Pulmonary artery endothelial cell (primary cell): ENCODE results near the gene DYSF. TPM values are rescaled to one million over a fixed set of nuclear protein-coding genes. Genes with fewer than 3 reads are reported as not detected.

Source experiments
- DNase-seq: peaks from one replicate; pipeline ENCODE4 v3.0.0-alpha.2; 2011; ENCODE audit warnings: low read depth, low spot score
- total RNA-seq: library from RNA; depleted of rRNA; stranded (reverse); fragments of >200 nt; gene quantifications from 2 replicates; pipeline ENCODE4 v1.2.3, GENCODE V29; 2014

The DYSF gene
- total RNA-seq, 1 donor from 2014 or later = 82.1 TPM

DNA sequence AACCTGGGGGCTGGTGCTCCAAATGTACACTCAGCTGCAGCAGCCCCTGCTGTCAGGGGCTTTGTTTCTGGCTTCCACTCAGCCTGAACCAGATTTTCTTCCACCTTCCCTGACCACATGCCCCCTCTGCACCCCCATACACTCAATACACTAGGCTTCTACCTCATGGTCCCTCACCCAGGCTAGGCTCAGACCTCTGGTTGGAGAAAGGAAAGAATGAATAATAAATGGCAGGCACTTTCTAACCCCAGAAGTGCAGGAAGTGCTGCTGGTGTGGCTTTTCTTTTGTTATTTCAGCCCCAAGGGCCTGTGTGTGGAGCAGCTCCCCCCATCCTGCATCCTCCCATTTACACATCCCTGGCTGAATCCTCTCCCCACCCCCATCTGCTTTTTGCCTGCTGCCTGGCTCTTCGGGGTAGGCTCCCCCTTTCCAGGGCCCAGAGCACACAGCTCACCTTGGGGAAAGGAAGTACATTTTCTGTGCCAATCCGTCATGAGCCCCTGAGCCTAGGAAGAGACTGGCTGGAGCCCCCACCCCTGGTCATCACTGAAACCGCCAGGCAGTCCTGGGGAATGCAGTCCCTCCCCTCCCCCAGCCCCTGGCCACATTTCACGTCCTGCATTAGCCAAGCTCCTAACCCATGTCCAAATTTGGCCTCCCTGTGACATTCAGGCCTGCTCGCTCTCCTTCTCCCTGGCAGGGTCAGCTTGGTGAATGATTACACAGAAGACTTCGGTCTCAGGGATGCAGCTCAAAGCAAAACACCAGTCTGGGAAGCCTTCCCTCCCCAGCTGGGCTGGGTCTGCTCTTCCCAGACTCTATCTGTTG, 2.6 kb downstream of the DYSF start:
- no peak for DNase-seq

DNA sequence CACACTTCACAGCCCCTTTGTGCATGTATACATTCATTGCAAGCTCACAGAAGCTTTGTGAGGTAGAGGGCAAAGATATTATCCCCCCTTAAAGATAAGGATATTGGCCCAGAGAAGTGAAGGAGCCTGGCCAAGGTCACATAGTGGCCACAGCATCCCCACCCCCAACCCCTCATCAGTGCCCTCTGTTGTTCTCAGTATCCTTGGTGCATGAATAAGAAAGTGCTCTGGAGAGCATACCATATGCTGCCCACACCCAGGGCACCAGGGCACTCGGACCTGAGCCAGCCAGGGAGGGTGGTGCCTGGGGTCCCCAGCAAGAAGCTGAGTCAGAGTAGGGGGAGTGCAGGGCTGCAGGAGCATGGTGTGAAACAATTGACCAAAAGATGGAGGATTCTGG, 3.3 kb downstream of the DYSF start:
- DNase-seq = no peak

DNA sequence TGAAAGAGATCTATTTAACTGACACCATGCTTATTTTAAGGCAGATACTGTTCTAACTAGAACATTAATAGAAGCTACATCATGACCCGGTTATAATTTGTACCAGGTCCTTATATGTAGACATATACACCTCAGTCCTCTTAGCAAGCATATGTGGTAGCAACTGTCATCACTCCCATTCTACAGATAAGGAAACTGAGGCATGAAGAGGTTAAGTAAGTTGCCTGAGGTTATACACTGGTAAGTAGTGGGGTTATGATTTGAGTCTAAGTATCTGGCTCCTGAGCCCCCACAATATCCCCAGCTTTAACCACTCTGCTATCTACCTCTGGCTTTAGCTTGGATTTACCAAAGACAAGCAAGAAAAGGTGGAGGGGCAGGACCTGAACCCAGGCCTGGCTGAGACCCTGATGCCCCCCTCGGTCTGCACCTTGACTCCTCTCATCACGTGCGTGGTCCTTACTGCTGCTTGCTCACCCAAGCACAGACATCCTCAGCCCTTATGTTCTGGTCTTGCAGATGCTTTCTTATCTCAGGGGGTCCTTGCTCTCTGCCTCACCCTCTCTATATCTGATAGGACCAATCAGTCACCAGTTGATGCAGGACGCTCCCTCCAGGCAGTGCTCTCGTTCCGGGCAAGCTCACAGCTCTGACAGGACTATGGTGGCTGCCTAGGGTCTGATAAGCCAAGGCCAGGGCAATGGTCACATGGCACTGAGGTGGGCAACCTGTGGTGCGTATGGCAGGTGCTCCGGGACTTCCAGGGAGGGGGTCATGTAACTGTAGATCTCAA, 4.0 kb downstream of the DYSF start:
- no peak for DNase-seq

- DNase-seq = no peak
Observed at GRCh38 chr2:71457923-71458322, 4.6 kb downstream of the DYSF start.

DNA sequence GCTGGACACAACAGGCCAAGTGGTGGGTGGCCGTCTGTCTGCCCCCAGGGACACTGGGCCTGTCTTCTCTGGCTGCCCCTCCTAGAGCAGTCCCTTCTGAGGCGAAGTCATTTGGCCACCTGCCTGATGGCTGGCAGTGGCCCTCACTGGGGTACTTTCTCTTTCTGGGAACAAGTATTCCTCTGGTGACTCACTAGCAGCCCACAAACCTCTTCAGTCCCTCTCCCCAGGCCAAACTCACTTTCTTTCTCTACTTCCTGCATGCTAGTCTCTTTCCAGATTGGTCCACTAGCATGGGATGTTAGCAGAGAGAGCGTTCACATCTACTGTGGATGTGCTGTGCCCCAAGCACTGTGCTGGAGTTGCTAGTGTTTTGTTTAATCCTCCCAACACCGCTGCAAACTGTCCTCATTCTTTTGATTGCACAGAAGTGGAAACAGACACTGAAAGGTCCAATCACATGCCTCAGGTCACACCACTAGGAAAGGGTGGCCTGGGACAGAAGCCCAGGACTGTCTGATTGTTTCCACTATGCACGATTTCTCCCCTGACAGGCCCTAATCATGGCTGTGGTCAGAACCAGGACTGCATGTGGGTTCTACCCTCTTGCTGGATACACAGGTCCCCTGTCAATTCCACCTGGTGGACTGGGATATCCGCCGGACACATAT, 5.2 kb downstream of the DYSF start:
- no peak for DNase-seq

- no peak for DNase-seq
Observed at GRCh38 chr2:71459084-71459431, 5.7 kb downstream of the DYSF start.

DNA sequence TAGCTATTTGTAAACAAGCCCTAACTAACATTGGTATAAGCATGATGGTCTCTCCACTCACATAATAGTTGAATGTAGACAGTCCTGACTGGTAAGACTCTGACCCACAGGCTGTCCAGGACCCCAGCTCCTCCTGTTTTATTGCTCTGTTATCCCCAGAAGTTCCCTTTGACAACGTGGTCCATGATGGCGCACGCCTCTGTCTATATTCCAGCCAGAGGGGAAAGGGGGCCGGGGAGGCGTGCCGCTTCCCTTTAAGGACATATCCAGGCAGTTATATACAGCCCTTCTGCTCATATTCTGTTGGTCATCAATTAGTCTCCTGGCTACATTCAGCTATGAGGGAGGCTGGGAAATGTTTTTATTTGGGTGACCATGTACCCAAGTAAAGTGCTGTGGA, 6.7 kb downstream of the DYSF start:
- no peak for DNase-seq

DNA sequence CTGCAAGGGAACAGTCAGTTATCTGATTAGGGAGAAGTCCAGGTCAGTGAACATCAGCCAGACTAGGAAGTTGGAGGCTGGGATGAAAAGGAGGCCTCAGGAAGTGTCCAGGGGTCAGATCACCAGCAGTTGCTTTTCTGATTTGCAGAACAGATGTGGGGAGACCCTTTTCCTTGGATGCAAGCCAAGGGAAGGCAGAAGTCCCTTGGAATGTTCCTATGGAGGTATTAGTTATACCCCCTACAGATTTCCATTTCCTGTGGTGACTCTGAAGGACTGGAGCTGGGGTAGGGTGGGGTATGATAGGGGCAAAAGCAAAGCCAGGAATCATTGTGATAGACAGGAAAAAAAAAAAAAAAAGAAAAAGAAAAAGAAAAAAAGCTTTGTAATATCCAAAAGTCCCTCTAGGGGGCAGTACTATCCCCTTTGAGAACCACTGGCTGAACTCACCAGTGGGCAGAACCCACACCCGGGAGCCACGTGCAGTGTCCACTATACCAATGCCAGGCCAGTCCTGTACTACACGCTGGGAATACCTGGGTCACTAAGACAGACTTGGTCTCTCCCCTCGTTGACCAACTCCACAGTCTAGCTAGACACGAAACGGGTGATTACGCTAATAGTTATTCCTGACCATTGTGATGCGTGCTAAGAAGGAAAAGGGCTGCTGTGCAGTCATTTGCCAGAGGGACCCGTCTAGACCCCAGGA, 7.4 kb downstream of the DYSF start:
- DNase-seq = peak; percentile 60

DNA sequence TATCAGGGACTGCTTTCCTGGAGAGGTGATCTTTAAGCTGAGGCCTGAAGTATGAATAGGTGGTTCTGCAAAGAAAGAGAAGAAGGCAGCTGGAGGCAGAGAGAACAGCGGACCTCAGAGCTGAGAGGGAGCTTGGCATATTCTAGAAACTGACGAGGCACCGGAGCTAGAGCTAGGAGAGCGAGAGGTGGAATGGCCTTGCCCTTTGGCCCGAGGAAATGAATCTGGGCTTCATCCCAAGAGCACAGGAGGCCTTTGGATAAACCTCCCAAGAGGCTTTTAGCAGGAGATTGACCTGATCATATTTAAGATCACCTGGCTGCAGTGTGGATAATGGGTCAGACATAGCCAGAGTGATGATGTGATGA, 7.9 kb downstream of the DYSF start:
- DNase-seq = no peak

GRCh38 chr2:71462056-71462605, 8.8 kb downstream of the DYSF start:
- DNase-seq = no peak

DNA sequence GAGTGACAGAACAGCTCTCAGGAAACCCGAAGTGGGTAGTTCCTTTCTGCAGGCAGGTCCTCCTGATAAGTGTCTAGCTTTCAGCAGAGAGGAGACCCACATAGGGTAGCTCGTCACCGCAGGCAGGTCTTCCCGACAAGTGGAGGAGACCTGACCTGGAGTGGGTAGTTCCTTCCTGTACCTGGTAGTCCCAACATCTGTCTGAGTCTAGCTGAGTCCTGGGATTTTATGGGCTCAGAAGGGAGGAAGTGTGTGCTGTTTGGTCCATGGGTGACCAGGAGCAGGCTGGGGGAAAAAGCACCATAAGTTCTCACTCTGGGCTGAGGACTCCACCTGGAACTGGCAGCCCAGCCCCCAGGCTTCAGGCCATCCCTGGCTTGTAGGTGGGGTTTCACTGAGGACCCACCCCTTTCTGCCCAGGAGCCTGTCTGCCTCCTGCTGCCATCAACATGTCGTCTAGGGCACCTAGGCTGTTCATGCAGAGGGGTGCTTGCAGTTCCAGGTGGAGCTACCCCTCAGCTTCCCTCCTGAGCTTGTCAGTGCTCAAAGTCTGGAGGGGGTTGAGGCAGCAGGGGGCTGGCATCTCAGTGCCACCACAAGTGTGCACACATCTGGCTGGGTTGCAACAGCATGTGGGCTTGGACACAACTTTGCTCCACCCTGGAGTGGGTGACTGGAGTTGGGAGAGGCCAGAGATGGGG, 9.4 kb downstream of the DYSF start:
- DNase-seq = no peak

- no peak for DNase-seq
Observed at GRCh38 chr2:71463342-71463654, 9.9 kb downstream of the DYSF start.

DNA sequence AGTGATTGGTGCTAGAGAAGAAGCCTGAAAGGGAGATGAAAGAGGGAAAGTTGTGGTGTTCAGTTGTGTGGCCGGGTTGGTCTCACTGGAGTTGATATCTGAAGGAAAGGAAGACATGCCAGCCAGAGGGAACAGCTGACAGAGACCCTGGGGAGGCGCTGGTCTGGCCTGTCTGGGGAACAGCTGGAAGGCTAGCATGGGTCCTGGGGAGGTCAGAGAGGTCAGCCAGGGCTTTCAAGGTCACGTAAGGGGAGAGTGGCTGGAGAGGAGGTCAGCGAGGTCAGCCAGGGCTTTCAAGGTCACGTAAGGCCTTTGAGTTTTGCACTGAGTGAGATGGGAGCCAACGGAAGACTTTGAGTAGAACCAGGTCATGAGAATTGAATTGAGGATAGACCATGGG, 11.0 kb downstream of the DYSF start:
- DNase-seq = no peak

- no peak for DNase-seq
Observed at GRCh38 chr2:71465356-71465755, 12.0 kb downstream of the DYSF start.

- DNase-seq = no peak
Observed at GRCh38 chr2:71465961-71466300, 12.6 kb downstream of the DYSF start.

- DNase-seq = no peak
Observed at GRCh38 chr2:71466301-71467179, 13.2 kb downstream of the DYSF start.

- no peak for DNase-seq
Observed at GRCh38 chr2:71467180-71467815, 13.9 kb downstream of the DYSF start.

GRCh38 chr2:71468279-71469015, 15.1 kb downstream of the DYSF start:
- no peak for DNase-seq
